Gastrocnemius medialis (tissue), 4 donors: ENCODE measurements around the gene NSDHL.

Experiments
- CTCF ChIP-seq, 5 experiments: fragments of 450-650 bp in 3 of 5; fragments of 200-600 bp in 2 of 5; sonication (generic) in 2 of 5; IDR thresholded peaks in 4 of 5; conservative IDR thresholded peaks in 1 of 5; 1 replicate in 4 of 5; 2 replicates in 1 of 5; pipeline ENCODE4 v1.5.1; 2016 to 2019; ENCODE audit warnings: antibody characterized with exemption in 5 of 5, mild to moderate bottlenecking in 3 of 5, moderate library complexity in 3 of 5
- POLR2A ChIP-seq, 2 donors: fragments of 450-650 bp; IDR thresholded peaks; one replicate each; pipeline ENCODE4 v1.6.1; 2017; ENCODE audit warnings: antibody characterized with exemption in 2 of 2, mild to moderate bottlenecking in 2 of 2, moderate library complexity in 2 of 2

DNA sequence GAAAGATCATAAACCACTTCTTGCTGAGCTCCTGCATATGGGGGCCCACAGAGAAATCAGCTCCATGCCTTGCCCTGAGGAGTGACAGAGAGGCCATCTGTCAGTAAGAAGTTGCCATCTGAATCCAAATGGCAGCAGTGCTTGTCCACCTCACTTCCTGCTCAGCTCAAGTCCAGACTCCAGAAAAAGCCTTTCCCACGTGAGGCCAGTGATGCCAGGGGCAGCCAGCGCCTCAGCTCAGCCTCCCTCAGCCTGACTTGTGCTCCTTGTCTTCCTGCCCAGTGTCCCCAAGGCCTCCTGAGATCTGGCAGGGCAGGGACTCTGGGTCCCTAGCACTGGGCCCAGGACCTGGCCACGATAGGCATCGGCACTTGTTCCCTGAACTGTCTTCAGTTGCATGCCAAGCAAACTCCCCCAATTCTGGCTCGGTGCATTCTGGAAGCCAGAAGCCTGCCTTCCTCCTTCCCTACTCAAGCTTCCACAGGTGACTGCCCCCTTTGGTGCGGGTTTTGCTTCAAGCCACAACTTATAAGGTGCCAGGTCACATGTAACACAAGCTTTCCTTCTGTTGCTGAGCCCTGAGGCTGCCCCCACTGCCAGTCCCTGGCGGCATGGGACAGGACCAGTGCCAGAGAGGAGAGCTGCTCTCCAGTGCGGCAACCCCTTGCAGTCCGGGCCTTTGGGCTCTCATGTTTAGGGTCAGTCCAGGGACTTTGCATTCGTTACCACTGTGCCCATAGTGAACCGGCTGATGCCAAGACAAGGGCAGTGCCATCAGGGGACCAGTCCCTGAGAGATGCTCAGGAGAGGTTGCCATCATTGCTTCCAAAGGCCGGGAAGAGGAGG is 69.2 kb downstream of the NSDHL start:
- TF ChIP-seq CTCF (IDR thresholded peaks at IDR 0.05 in 4 of 5, conservative IDR thresholded peaks at IDR 0.05 in 1 of 5) = no peak
- no peak for TF ChIP-seq POLR2A (IDR thresholded peaks at IDR 0.05)
